Neural progenitor cell (in vitro differentiated cells): ENCODE measurements around the gene CA7. TPM values are rescaled to one million over a fixed set of nuclear protein-coding genes. Genes with fewer than 3 reads are reported as not detected.

Experiments used
- DNase-seq: peaks from one replicate; pipeline ENCODE4 v3.0.0-alpha.2; 2016; ENCODE audit warnings: low spot score
- H2AFZ ChIP-seq: fragments of 200-600 bp; sonication (generic); replicated peaks from 2 replicates; pipeline ENCODE4 v1.6.1; 2016; ENCODE audit warnings: antibody characterized with exemption
- H3F3A ChIP-seq: fragments of 200-600 bp; sonication (generic); 2 replicates; pipeline ENCODE4 v1.6.1; 2016; ENCODE audit warnings: antibody characterized with exemption, low read depth
- H3K27ac ChIP-seq: fragments of 200-600 bp; sonication (generic); 2 replicates; pipeline ENCODE4 v1.5.1; 2016; ENCODE audit warnings: mild to moderate bottlenecking
- H3K27me3 ChIP-seq: fragments of 200-600 bp; sonication (generic); 2 replicates; pipeline ENCODE4 v1.6.1; 2016; ENCODE audit warnings: mild to moderate bottlenecking, moderate library complexity
- H3K36me3 ChIP-seq: fragments of 200-600 bp; sonication (generic); 2 replicates; pipeline ENCODE4 v1.5.1; 2016
- H3K4me1 ChIP-seq: fragments of 200-600 bp; sonication (generic); 2 replicates; pipeline ENCODE4 v1.6.1; 2016; ENCODE audit warnings: mixed run types
- H3K4me2 ChIP-seq: fragments of 200-600 bp; sonication (generic); 2 replicates; pipeline ENCODE4 v1.6.1; 2016
- H3K4me3 ChIP-seq: fragments of 200-600 bp; sonication (generic); 2 replicates; pipeline ENCODE4 v1.5.1; 2016
- H3K79me2 ChIP-seq: fragments of 200-600 bp; sonication (generic); 2 replicates; pipeline ENCODE4 v1.6.1; 2016; ENCODE audit warnings: low read depth
- H3K9ac ChIP-seq: fragments of 200-600 bp; sonication (generic); 2 replicates; pipeline ENCODE4 v1.6.1; 2016
- H3K9me3 ChIP-seq: fragments of 200-600 bp; sonication (generic); 2 replicates; pipeline ENCODE4 v1.5.1; 2016; ENCODE audit warnings: low read depth
- H4K20me1 ChIP-seq: fragments of 200-600 bp; sonication (generic); 2 replicates; pipeline ENCODE4 v1.6.1; 2016; ENCODE audit warnings: low read depth
- H3K27ac Mint-ChIP-seq: 3 replicates; pipeline ENCODE4 v1.8.0; 2021; ENCODE audit warnings: mixed read lengths
- H3K27me3 Mint-ChIP-seq: 2 replicates; pipeline ENCODE4 v1.8.0; 2022; ENCODE audit warnings: low read depth, mild to moderate bottlenecking, inconsistent platforms, moderate library complexity, mixed read lengths; ENCODE audit not compliant: insufficient read depth
- H3K36me3 Mint-ChIP-seq: 3 replicates; pipeline ENCODE4 v1.8.0; 2021; ENCODE audit warnings: mixed read lengths
- H3K4me1 Mint-ChIP-seq: 3 replicates; pipeline ENCODE4 v1.8.0; 2021; ENCODE audit warnings: mixed read lengths
- H3K4me3 Mint-ChIP-seq: 3 replicates; pipeline ENCODE4 v1.8.0; 2021; ENCODE audit warnings: mild to moderate bottlenecking, moderate library complexity, mixed read lengths
- H3K9me3 Mint-ChIP-seq: 3 replicates; pipeline ENCODE4 v1.8.0; 2020; ENCODE audit warnings: mixed read lengths
- CTCF ChIP-seq: fragments of 200-600 bp; sonication (generic); IDR thresholded peaks from 2 replicates; pipeline ENCODE4 v1.5.1; 2017; ENCODE audit warnings: antibody characterized with exemption, mild to moderate bottlenecking
- EZH2 ChIP-seq: fragments of 200-600 bp; sonication (generic); IDR thresholded peaks from 2 replicates; pipeline ENCODE4 v1.6.1; 2017; ENCODE audit warnings: antibody characterized with exemption, mild to moderate bottlenecking, moderate library complexity
- EZH2phosphoT487 ChIP-seq: fragments of 200-600 bp; sonication (generic); IDR thresholded peaks from 2 replicates; pipeline ENCODE4 v1.6.1; 2017; ENCODE audit warnings: antibody characterized with exemption
- total RNA-seq: library from RNA; depleted of rRNA; stranded (reverse); fragments of >200 nt; gene quantifications from 2 replicates; pipeline ENCODE4 v1.2.3, GENCODE V29; 2015; ENCODE audit warnings: low replicate concordance

Gene CA7
- total RNA-seq, 1 donor from 2014 or later, result not detected

GRCh38 chr16:66874079-66874775 is 30.0 kb downstream of the CA7 start:
- no peak for DNase-seq
- no peak overlapping the region for H3K9ac ChIP-seq
- no peak overlapping the region for H3K4me2 ChIP-seq

GRCh38 chr16:66878067-66878466 is 33.9 kb downstream of the CA7 start:
- Histone ChIP-seq H3K4me3 (no peak overlapping the region), H3F3A (peaks cover 13% of the 10 kb centered on the region), H3K36me3 (no peaks in the 10 kb centered on the region), H2AFZ (no peak overlapping the region), H4K20me1 (peaks cover 14% of the 10 kb centered on the region), H3K27ac (no peak overlapping the region), H3K27me3 (peaks cover 10% of the 10 kb centered on the region), H3K9ac (no peak overlapping the region), H3K4me2 (no peak overlapping the region), H3K9me3 (no peaks in the 10 kb centered on the region), H3K79me2 (peaks cover 15% of the 10 kb centered on the region), H3K4me1 (peaks cover 4% of the 10 kb centered on the region)
- DNase-seq, result no peak
- peaks cover 29% of the 10 kb centered on the region for H3K4me1 Mint-ChIP-seq
- no peak overlapping the region for H3K4me3 Mint-ChIP-seq
- H3K27me3 Mint-ChIP-seq, result peaks cover 6% of the 10 kb centered on the region
- H3K9me3 Mint-ChIP-seq, result no peaks in the 10 kb centered on the region
- H3K27ac Mint-ChIP-seq, result peak overlapping the region; percentile 25
- no peaks in the 10 kb centered on the region for H3K36me3 Mint-ChIP-seq
- TF ChIP-seq EZH2phosphoT487 (no peak), EZH2 (no peak), CTCF (no peak)

More at GRCh38 chr16:66874079-66874775, 30.0 kb downstream of the CA7 start:
- H3F3A ChIP-seq, result peaks cover 13% of the 10 kb centered on the region
- H3K27me3 ChIP-seq, result peaks cover 24% of the 10 kb centered on the region
- Mint-ChIP-seq H3K9me3 (no peaks in the 10 kb centered on the region), H3K27ac (peak overlapping the region; percentile 90), H3K36me3 (no peaks in the 10 kb centered on the region), H3K4me1 (peaks cover 26% of the 10 kb centered on the region), H3K4me3 (peak overlapping the region; percentile 67), H3K27me3 (peaks cover 6% of the 10 kb centered on the region)
- no peaks in the 10 kb centered on the region for H3K79me2 ChIP-seq
- no peaks in the 10 kb centered on the region for H3K36me3 ChIP-seq
- no peak overlapping the region for H3K27ac ChIP-seq
- H2AFZ ChIP-seq, result no peak overlapping the region
- TF ChIP-seq EZH2phosphoT487 (no peak), EZH2 (no peak)
- H4K20me1 ChIP-seq, result no peaks in the 10 kb centered on the region
- no peaks in the 10 kb centered on the region for H3K4me1 ChIP-seq
- no peak overlapping the region for H3K4me3 ChIP-seq
- H3K9me3 ChIP-seq, result no peaks in the 10 kb centered on the region

GRCh38 chr16:66880288-66881013 is 36.2 kb downstream of the CA7 start, which contains the start of gene PDP2:
Gene PDP2, plus strand, starts transcription at chr16:66880515. Its CDS starts 3,770 bp downstream, at chr16:66884285.
- peaks cover 9% of the 10 kb centered on the region for H3K36me3 Mint-ChIP-seq
- DNase-seq, result peak; percentile 97
- H3F3A ChIP-seq, result peaks cover 4% of the 10 kb centered on the region
- H3K4me3 ChIP-seq, result peak within 1 kb of the TSS; percentile 62
- peaks cover 14% of the 10 kb centered on the region for H4K20me1 ChIP-seq
- H3K4me1 Mint-ChIP-seq, result peaks cover 17% of the 10 kb centered on the region
- peaks cover 4% of the 10 kb centered on the region for H3K4me1 ChIP-seq
- no peak within 1 kb of the TSS for H3K27ac ChIP-seq
- no peak for TF ChIP-seq EZH2
- TF ChIP-seq CTCF, result no peak
- no peak for TF ChIP-seq EZH2phosphoT487
- peak within 1 kb of the TSS; percentile 66 for H3K27ac Mint-ChIP-seq
- H3K9me3 ChIP-seq, result no peaks in the 10 kb centered on the region
- no peaks in the 10 kb centered on the region for H3K36me3 ChIP-seq
- peak within 1 kb of the TSS; percentile 52 for H2AFZ ChIP-seq
- H3K9me3 Mint-ChIP-seq, result no peaks in the 10 kb centered on the region
- peak within 1 kb of the TSS; percentile 83 for H3K4me2 ChIP-seq
- H3K79me2 ChIP-seq, result peaks cover 15% of the 10 kb centered on the region
- H3K27me3 Mint-ChIP-seq, result peaks cover 4% of the 10 kb centered on the region
- H3K27me3 ChIP-seq, result peaks cover 10% of the 10 kb centered on the region
- H3K4me3 Mint-ChIP-seq, result peak within 1 kb of the TSS; percentile 97
- H3K9ac ChIP-seq, result no peak within 1 kb of the TSS
